Adipose tissue (tissue), 3 donors: ENCODE data around the gene SRP19. TPM values are rescaled to one million over a fixed set of nuclear protein-coding genes. Genes with fewer than 3 reads are reported as not detected.
"Not testable (repeated sequence)": the region's sequence is repeated elsewhere in the genome, so short reads cannot be mapped to it uniquely, and the experiment has no call there.

Experiments
- H3K27ac ChIP-seq: one replicate; pipeline ENCODE4 v1.5.1; 2013; ENCODE audit warnings: low read depth, low read length
- WGBS, 3 donors: extraction: QIAGEN DNeasy Blood & Tissue Kit; methylation state at CpG; one replicate each; pipeline ENCODE4 v1.1.7; 2013; 5-methylcytosine and 5-hydroxymethylcytosine counted together
- polyA plus RNA-seq, 3 donors: library from polyadenylated mRNA; stranded (reverse); fragments of 200-250 nt; gene quantifications; one replicate each; pipeline ENCODE4 v1.2.3, GENCODE V29; 2013
- donor health status: healthy with polysubstance abuse.
- donor health status: Bipolar disorder and iron deficiency.
- donor health status: healthy.

SRP19 gene
- polyA plus RNA-seq, 3 donors = 48.4 to 78.8 (median 71.6) TPM

- no peak overlapping the region for H3K27ac ChIP-seq
- 91 to 94% (median 92%) methylated on average over 3 of the region's 3 CpGs for WGBS, 3 donors
Observed at GRCh38 chr5:112865128-112865527, 4.0 kb downstream of the SRP19 start.

GRCh38 chr5:112866739-112867138 is 5.7 kb downstream of the SRP19 start:
- no peak overlapping the region for H3K27ac ChIP-seq
- WGBS, 3 donors = 93% methylated on average over 2 of the region's 2 CpGs

- no peak overlapping the region for H3K27ac ChIP-seq
- 82 to 97% (median 93%) methylated on average over 5 of the region's 5 CpGs for WGBS, 3 donors
Observed at GRCh38 chr5:112867411-112867810, 6.3 kb downstream of the SRP19 start.

GRCh38 chr5:112869948-112870347 is 8.9 kb downstream of the SRP19 start:
- 93 to 98% (median 95%) methylated on average over 3 of the region's 3 CpGs for WGBS, 3 donors

GRCh38 chr5:112870966-112871365 is 9.9 kb downstream of the SRP19 start:
- H3K27ac ChIP-seq = no peak overlapping the region
- 44 to 61% (median 55%) methylated on average over 3 of the region's 3 CpGs for WGBS, 3 donors

More at GRCh38 chr5:112869948-112870347, 8.9 kb downstream of the SRP19 start:
- H3K27ac ChIP-seq = no peak overlapping the region

GRCh38 chr5:112876362-112876761 is 15.3 kb downstream of the SRP19 start:
- WGBS, 3 donors = 57 to 73% (median 63%) methylated on average over 2 of the region's 2 CpGs

GRCh38 chr5:112878101-112878500 is 17.0 kb downstream of the SRP19 start:
- 67 to 92% (median 68%) methylated on average over 4 of the region's 4 CpGs for WGBS, 3 donors

More at GRCh38 chr5:112876362-112876761, 15.3 kb downstream of the SRP19 start:
- H3K27ac ChIP-seq = no peak overlapping the region

GRCh38 chr5:112878760-112879159 is 17.7 kb downstream of the SRP19 start:
- 65 to 75% (median 73%) methylated on average over 4 of the region's 4 CpGs for WGBS, 3 donors
- H3K27ac ChIP-seq = no peak overlapping the region

More at GRCh38 chr5:112878101-112878500, 17.0 kb downstream of the SRP19 start:
- no peak overlapping the region for H3K27ac ChIP-seq

- WGBS, 3 donors = 63 to 98% (median 95%) methylated on average over 2 of the region's 2 CpGs
- H3K27ac ChIP-seq = no peak overlapping the region
Observed at GRCh38 chr5:112880219-112880964, 19.3 kb downstream of the SRP19 start.

- no peak overlapping the region for H3K27ac ChIP-seq
- 87 to 90% (median 89%) methylated on average over 2 of the region's 2 CpGs for WGBS, 3 donors
Observed at GRCh38 chr5:112883192-112883591, 22.1 kb downstream of the SRP19 start.

GRCh38 chr5:112885001-112885400 is 23.9 kb downstream of the SRP19 start:
- WGBS, 3 donors = 49 to 91% (median 81%) methylated on average over 3 of the region's 3 CpGs
- no peak overlapping the region for H3K27ac ChIP-seq

- H3K27ac ChIP-seq = no peak overlapping the region
- WGBS, 3 donors = 79 to 91% (median 83%) methylated on average over 4 of the region's 4 CpGs
Observed at GRCh38 chr5:112886975-112887374, 25.9 kb downstream of the SRP19 start.

- WGBS, 3 donors = 77 to 89% (median 88%) methylated on average over 8 of the region's 8 CpGs
- not testable (repeated sequence) for H3K27ac ChIP-seq
Observed at GRCh38 chr5:112892066-112892465, 31.0 kb downstream of the SRP19 start.

GRCh38 chr5:112892776-112893175 is 31.7 kb downstream of the SRP19 start:
- no peak overlapping the region for H3K27ac ChIP-seq
- WGBS, 3 donors = 93 to 98% (median 95%) methylated on average over 13 of the region's 13 CpGs

- H3K27ac ChIP-seq = no peak overlapping the region
- 58 to 83% (median 76%) methylated on average over 3 of the region's 3 CpGs for WGBS, 3 donors
Observed at GRCh38 chr5:112895682-112896081, 34.6 kb downstream of the SRP19 start.

- no peak overlapping the region for H3K27ac ChIP-seq
- 66 to 94% (median 88%) methylated on average over 3 of the region's 3 CpGs for WGBS, 3 donors
Observed at GRCh38 chr5:112902561-112902960, 41.5 kb downstream of the SRP19 start.

- 70 to 95% (median 79%) methylated on average over 3 of the region's 3 CpGs for WGBS, 3 donors
- not testable (repeated sequence) for H3K27ac ChIP-seq
Observed at GRCh38 chr5:112904996-112905395, 43.9 kb downstream of the SRP19 start.

GRCh38 chr5:112906637-112907036 is 45.5 kb downstream of the SRP19 start:
- 79 to 92% (median 88%) methylated on average over 3 of the region's 3 CpGs for WGBS, 3 donors
- H3K27ac ChIP-seq = no peak overlapping the region

- 74 to 83% (median 76%) methylated on average over 4 of the region's 4 CpGs for WGBS, 3 donors
- no peak overlapping the region for H3K27ac ChIP-seq
Observed at GRCh38 chr5:112907166-112907631, 46.1 kb downstream of the SRP19 start.

- no peak overlapping the region for H3K27ac ChIP-seq
Observed at GRCh38 chr5:112908854-112909253, 47.8 kb downstream of the SRP19 start.
